Measurements from ENCODE around the gene PLCH1. TPM values are rescaled to one million over a fixed set of nuclear protein-coding genes. Genes with fewer than 3 reads are reported as not detected.

The PLCH1 gene
- total and polyA plus RNA-seq, 9 of the 15 experiments (the other 6 are each of a cell fraction or from before 2014, with no cell fraction given) = 0.17 to 0.62 (median 0.40) TPM

DNA sequence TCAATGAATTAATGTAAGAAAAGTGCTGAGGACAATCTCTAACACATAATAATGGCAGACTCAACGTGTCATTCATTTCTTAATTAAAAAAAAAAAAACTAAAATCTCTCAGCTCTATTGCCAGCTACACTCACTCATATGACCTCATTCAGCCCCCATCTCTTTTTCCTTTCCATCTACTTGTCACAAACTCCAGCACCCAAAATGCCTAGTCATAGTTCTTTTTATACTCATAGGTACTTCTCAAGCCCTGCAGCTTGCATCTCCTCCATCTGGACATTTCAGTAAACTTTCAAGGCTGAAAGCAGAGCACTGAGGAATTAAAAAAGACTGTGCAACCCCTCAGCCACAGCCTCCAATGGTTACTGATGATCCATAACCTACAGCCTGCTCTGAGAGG is 109.8 kb downstream of the PLCH1 start (continued):
- TF ChIP-seq, protein P1, sequence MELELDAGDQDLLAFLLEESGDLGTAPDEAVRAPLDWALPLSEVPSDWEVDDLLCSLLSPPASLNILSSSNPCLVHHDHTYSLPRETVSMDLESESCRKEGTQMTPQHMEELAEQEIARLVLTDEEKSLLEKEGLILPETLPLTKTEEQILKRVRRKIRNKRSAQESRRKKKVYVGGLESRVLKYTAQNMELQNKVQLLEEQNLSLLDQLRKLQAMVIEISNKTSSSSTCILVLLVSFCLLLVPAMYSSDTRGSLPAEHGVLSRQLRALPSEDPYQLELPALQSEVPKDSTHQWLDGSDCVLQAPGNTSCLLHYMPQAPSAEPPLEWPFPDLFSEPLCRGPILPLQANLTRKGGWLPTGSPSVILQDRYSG (tag; conservative IDR thresholded peaks at IDR 0.05; ENCODE audit: low read depth) = no peak
- no peak for TF ChIP-seq BRD9 (IDR thresholded peaks at IDR 0.05; ENCODE audit: low read depth, partially characterized antibody)
- no peak for TF ChIP-seq RBM14 (IDR thresholded peaks at IDR 0.05; ENCODE audit: borderline replicate concordance, insufficient read depth, low read depth, low read length)

DNA sequence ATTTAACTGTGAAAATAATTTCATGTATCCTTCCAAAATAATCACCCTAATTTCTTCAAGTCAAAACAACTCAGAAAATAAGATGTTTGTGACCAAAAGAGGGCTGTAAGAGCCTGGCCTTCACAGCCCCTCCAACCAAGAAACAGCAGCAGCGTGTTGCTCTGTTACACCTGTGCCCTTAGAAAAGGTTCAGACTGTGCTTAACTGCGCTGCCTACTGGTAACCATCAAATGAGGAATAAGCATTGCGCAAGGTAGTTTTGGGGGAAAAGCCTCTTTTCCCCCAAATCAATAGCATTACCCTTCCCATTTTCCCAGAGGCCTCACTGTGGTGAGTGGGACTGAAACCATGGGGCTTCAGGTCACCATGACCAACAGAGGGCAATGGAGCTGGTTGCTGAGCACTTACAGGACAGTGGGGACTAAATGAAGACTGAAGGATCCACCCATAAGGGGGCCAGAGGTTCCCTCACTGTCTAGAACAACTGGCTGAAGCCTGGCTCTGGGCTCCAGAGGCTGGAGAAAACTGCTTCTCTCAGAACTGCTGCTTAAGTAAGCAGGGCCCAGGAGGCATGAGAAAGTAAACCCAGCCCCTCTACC is 110.7 kb downstream of the PLCH1 start:
- TF ChIP-seq MTA3 (IDR thresholded peaks at IDR 0.05; ENCODE audit: borderline replicate concordance) = no peak
- TF ChIP-seq CEBPB (tag; IDR thresholded peaks at IDR 0.05) = peak; percentile 14; the same call in 1 of the 2 replicates
- H3K4me1 ChIP-seq (replicated peaks in 1 of 2; ENCODE audit: control insufficient read depth in 2 of 2, insufficient read depth in 2 of 2, low read length in 2 of 2) = no peaks in the 10 kb centered on the region
- H3K27ac ChIP-seq (ENCODE audit: extremely low read depth, low read depth, low read length) = no peak overlapping the region
- no peaks in the 10 kb centered on the region for H4K20me1 ChIP-seq (replicated peaks; ENCODE audit: control insufficient read depth, insufficient read depth, low read length)
- ChIA-PET POLR2A (no interaction called here), CTCF (ENCODE audit: low intra/inter-chr PET ratio) (no interaction called here)
- no peak for DNase-seq (ENCODE audit: extremely low read depth in 1 of 4, low spot score in 3 of 4)
- FAIRE-seq = no peak
- H3K9me3 ChIP-seq (replicated peaks; ENCODE audit: control insufficient read depth, insufficient read depth, low read depth, low read length) = no peaks in the 10 kb centered on the region
- H2AFZ ChIP-seq (ENCODE audit: low read depth, low read length) = no peak overlapping the region
- no peak overlapping the region for H3K4me3 ChIP-seq
- 8% methylated on average over 3 of the region's 3 CpGs for WGBS (ENCODE audit: insufficient coverage, low coverage, missing lambda C conversion rate)
- no peaks in the 10 kb centered on the region for H3K9me1 ChIP-seq (ENCODE audit: control insufficient read depth, insufficient read depth, low read length)
- peak; percentile 33; the same call in 1 of the 3 replicates for ATAC-seq
- H3K4me2 ChIP-seq (ENCODE audit: insufficient read depth, low read length) = no peak overlapping the region
- no peaks in the 10 kb centered on the region for H3K36me3 ChIP-seq (ENCODE audit: control insufficient read depth, insufficient read depth, low read length)
- no peaks in the 10 kb centered on the region for H3K79me2 ChIP-seq (ENCODE audit: control insufficient read depth, insufficient read depth, low read length)
- no TSS peak for BruUV-seq (replicated peaks)
- H3K9ac ChIP-seq (ENCODE audit: insufficient read depth in 1 of 2, low read depth in 2 of 2, low read length in 2 of 2) = no peak overlapping the region
- in situ Hi-C loops (cut with MboI) = no loop called here
- no peaks in the 10 kb centered on the region for H3K27me3 ChIP-seq (ENCODE audit: control insufficient read depth in 2 of 2, insufficient read depth in 2 of 2, low read length in 2 of 2)
- intact Hi-C loops (cut with micrococcal nuclease) = no loop called here

Measured in K562 (cell line).